ENCODE results near the gene AP3M1.

DNA sequence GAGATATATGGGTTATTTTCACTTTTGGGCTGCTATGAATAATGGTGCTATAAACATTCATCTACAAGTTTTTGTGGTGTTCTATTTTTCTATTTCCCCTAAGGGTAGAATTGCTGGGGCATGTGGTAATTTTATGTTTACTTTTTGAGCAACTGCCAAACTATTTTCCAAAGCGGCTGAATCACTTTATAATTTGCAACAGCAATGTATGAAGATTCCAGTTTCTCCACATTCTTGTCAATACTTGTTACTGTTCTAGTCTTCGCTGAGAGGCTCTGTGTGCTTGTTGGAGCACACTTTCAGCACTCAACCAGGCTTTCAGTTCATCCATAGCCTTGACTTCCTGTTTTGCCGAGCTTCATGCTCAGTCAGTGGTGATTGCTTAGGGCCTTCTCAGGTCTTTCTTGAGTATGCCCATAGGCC is 39.4 kb upstream of the AP3M1 start:
- TF ChIP-seq, protein P1, sequence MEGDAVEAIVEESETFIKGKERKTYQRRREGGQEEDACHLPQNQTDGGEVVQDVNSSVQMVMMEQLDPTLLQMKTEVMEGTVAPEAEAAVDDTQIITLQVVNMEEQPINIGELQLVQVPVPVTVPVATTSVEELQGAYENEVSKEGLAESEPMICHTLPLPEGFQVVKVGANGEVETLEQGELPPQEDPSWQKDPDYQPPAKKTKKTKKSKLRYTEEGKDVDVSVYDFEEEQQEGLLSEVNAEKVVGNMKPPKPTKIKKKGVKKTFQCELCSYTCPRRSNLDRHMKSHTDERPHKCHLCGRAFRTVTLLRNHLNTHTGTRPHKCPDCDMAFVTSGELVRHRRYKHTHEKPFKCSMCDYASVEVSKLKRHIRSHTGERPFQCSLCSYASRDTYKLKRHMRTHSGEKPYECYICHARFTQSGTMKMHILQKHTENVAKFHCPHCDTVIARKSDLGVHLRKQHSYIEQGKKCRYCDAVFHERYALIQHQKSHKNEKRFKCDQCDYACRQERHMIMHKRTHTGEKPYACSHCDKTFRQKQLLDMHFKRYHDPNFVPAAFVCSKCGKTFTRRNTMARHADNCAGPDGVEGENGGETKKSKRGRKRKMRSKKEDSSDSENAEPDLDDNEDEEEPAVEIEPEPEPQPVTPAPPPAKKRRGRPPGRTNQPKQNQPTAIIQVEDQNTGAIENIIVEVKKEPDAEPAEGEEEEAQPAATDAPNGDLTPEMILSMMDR (IDR thresholded peaks at IDR 0.05; ENCODE audit: low read depth, low read length, poor library complexity, severe bottlenecking): no peak
- TF ChIP-seq EZH2phosphoT487 (IDR thresholded peaks at IDR 0.05; ENCODE audit: borderline replicate concordance, low read length): no peak
